GM19238 (cell line): Measurements from ENCODE around the gene OSBPL5.

Experiments used
- DNase-seq: peaks from one replicate; pipeline ENCODE4 v3.0.0; 2011; ENCODE audit warnings: low spot score; ENCODE audit not compliant: insufficient read length

OSBPL5 gene

GRCh38 chr11:3104051-3104714 lies 60.9 kb downstream of the OSBPL5 start:
- DNase-seq, result no peak

GRCh38 chr11:3103076-3103475 lies 62.0 kb downstream of the OSBPL5 start:
- no peak for DNase-seq

- no peak for DNase-seq
Observed at GRCh38 chr11:3102641-3102921, 62.5 kb downstream of the OSBPL5 start.

GRCh38 chr11:3101921-3102640 lies 63.0 kb downstream of the OSBPL5 start:
- DNase-seq, result no peak

GRCh38 chr11:3099178-3099577 lies 65.9 kb downstream of the OSBPL5 start:
- DNase-seq, result no peak

- DNase-seq, result no peak
Observed at GRCh38 chr11:3096909-3097530, 68.1 kb downstream of the OSBPL5 start.

- DNase-seq, result no peak
Observed at GRCh38 chr11:3095712-3096361, 69.3 kb downstream of the OSBPL5 start.

- no peak for DNase-seq
Observed at GRCh38 chr11:3094223-3094824, 70.8 kb downstream of the OSBPL5 start.

GRCh38 chr11:3093281-3094191 lies 71.6 kb downstream of the OSBPL5 start:
- no peak for DNase-seq

- no peak for DNase-seq
Observed at GRCh38 chr11:3092603-3093141, 72.4 kb downstream of the OSBPL5 start.

GRCh38 chr11:3091846-3092602 lies 73.1 kb downstream of the OSBPL5 start:
- DNase-seq, result peak; percentile 86

GRCh38 chr11:3091081-3091845 lies 73.8 kb downstream of the OSBPL5 start:
- no peak for DNase-seq

- DNase-seq, result no peak
Observed at GRCh38 chr11:3090096-3090901, 74.8 kb downstream of the OSBPL5 start.

GRCh38 chr11:3089236-3090061 lies 75.7 kb downstream of the OSBPL5 start:
- no peak for DNase-seq

GRCh38 chr11:3088806-3089205 lies 76.3 kb downstream of the OSBPL5 start:
- no peak for DNase-seq

- no peak for DNase-seq
Observed at GRCh38 chr11:3087821-3088800, 77.0 kb downstream of the OSBPL5 start.
